GM23248 (cell line): ENCODE measurements around the gene PEX12. TPM values are rescaled to one million over a fixed set of nuclear protein-coding genes. Genes with fewer than 3 reads are reported as not detected.
"Not testable (repeated sequence)": the region's sequence is repeated elsewhere in the genome, so short reads cannot be mapped to it uniquely, and the experiment has no call there.

Experiments used
- DNase-seq: peaks from one replicate; pipeline ENCODE4 v3.0.0-alpha.2; 2015
- H2AFZ ChIP-seq: fragments of 200-600 bp; sonication (generic); 2 replicates; pipeline ENCODE4 v1.6.1; 2016; ENCODE audit warnings: antibody characterized with exemption
- H3F3A ChIP-seq: fragments of 200-600 bp; sonication (generic); 2 replicates; pipeline ENCODE4 v1.6.1; 2016; ENCODE audit warnings: mild to moderate bottlenecking, antibody characterized with exemption, mixed run types; ENCODE audit not compliant: insufficient read depth
- H3K27ac ChIP-seq: fragments of 200-600 bp; sonication (generic); 2 replicates; pipeline ENCODE4 v1.5.1; 2016; ENCODE audit warnings: mild to moderate bottlenecking
- H3K27me3 ChIP-seq: fragments of 200-600 bp; sonication (generic); replicated peaks from 2 replicates; pipeline ENCODE4 v1.6.1; 2016; ENCODE audit warnings: mild to moderate bottlenecking; ENCODE audit not compliant: insufficient read depth
- H3K36me3 ChIP-seq: fragments of 200-600 bp; sonication (generic); 2 replicates; pipeline ENCODE4 v1.6.1; 2016; ENCODE audit warnings: low read depth, mild to moderate bottlenecking
- H3K4me1 ChIP-seq: fragments of 200-600 bp; sonication (generic); 2 replicates; pipeline ENCODE4 v1.6.1; 2016; ENCODE audit warnings: mild to moderate bottlenecking; ENCODE audit not compliant: insufficient read depth
- H3K4me2 ChIP-seq: fragments of 200-600 bp; sonication (generic); one replicate; pipeline ENCODE4 v1.6.1; 2016; ENCODE audit warnings: mild to moderate bottlenecking; ENCODE audit not compliant: unreplicated experiment
- H3K4me3 ChIP-seq: fragments of 200-600 bp; sonication (generic); 2 replicates; pipeline ENCODE4 v1.5.1; 2016; ENCODE audit warnings: mild to moderate bottlenecking
- H3K79me2 ChIP-seq: fragments of 200-600 bp; sonication (generic); 2 replicates; pipeline ENCODE4 v1.6.1; 2016; ENCODE audit warnings: mild to moderate bottlenecking; ENCODE audit not compliant: insufficient read depth
- H3K9ac ChIP-seq: fragments of 200-600 bp; sonication (generic); 2 replicates; pipeline ENCODE4 v1.6.1; 2016; ENCODE audit warnings: mild to moderate bottlenecking
- H3K9me2 ChIP-seq: fragments of 200-600 bp; sonication (generic); 2 replicates; pipeline ENCODE4 v1.6.1; 2016; ENCODE audit warnings: mixed run types, mild to moderate bottlenecking, moderate library complexity; ENCODE audit not compliant: insufficient read depth
- H3K9me3 ChIP-seq: fragments of 200-600 bp; sonication (generic); one replicate; pipeline ENCODE4 v1.6.1; 2017; ENCODE audit warnings: low read depth
- H4K20me1 ChIP-seq: fragments of 200-600 bp; sonication (generic); 2 replicates; pipeline ENCODE4 v1.6.0; 2016; ENCODE audit not compliant: insufficient read depth
- EZH2 ChIP-seq: fragments of 200-600 bp; sonication (generic); IDR thresholded peaks from 2 replicates; pipeline ENCODE4 v1.6.1; 2018; ENCODE audit warnings: antibody characterized with exemption, mild to moderate bottlenecking; ENCODE audit not compliant: insufficient read depth, poor library complexity, severe bottlenecking
- EZH2phosphoT487 ChIP-seq: fragments of 200-600 bp; sonication (generic); IDR thresholded peaks from 2 replicates; pipeline ENCODE4 v1.6.1; 2018; ENCODE audit warnings: antibody characterized with exemption, moderate library complexity, mild to moderate bottlenecking, low read depth; ENCODE audit not compliant: insufficient read depth
- WGBS, 2 experiments: methylation state at CpG; one replicate each; pipeline ENCODE4 v1.1.6; 2015 to 2017; ENCODE audit warnings: low lambda C conversion rate in 2 of 2, low coverage in 1 of 2; ENCODE audit errors: missing lambda C conversion rate in 2 of 2; 5-methylcytosine and 5-hydroxymethylcytosine counted together
- in situ Hi-C: fragments of 300-500 bp; cut with MboI; formaldehyde crosslinking; loops from 2 replicates; pipeline ENCODE4 v1.15.0; 2020
- polyA plus RNA-seq: library from polyadenylated mRNA; unstranded; fragments of >200 nt; fragmentation: Nextera tagmentation; extraction: Ambion mirVana; gene quantifications from 2 replicates; pipeline ENCODE4 v1.2.1, GENCODE V29; 2016
- small RNA-seq: library from RNA; depleted of rRNA; stranded (forward); fragments of <200 nt; gene quantifications from one replicate; pipeline ENCODE3, GENCODE V24; 2014; ENCODE audit warnings: low read depth, low replicate concordance
- total RNA-seq: library from RNA; depleted of rRNA; stranded (reverse); fragments of >200 nt; shearing (Covaris generic); gene quantifications from 2 replicates; pipeline ENCODE4 v1.2.3, GENCODE V29; 2014; rRNA removed

The PEX12 gene
- total and polyA plus RNA-seq, 2 experiments from 2014 or later: 6.3 to 7.9 TPM

- no peak overlapping the region for H3K9ac ChIP-seq
- in situ Hi-C loops: loop anchor here (5.0 kb wide), 2 partner anchors 222 to 367 kb away; no protein-coding TSS in a partner anchor
- 67 to 75% methylated on average over 3 of the region's 3 CpGs for WGBS, 2 experiments
- H3K79me2 ChIP-seq: no peaks in the 10 kb centered on the region
- TF ChIP-seq EZH2phosphoT487 (no peak), EZH2 (no peak)
- H2AFZ ChIP-seq: no peak overlapping the region
- H3K9me3 ChIP-seq: no peaks in the 10 kb centered on the region
- H3K27ac ChIP-seq: no peak overlapping the region
- no peaks in the 10 kb centered on the region for H3K27me3 ChIP-seq
- DNase-seq: no peak
- H3K36me3 ChIP-seq: no peaks in the 10 kb centered on the region
- H3F3A ChIP-seq: peaks cover 5% of the 10 kb centered on the region; the same call in 1 of the 2 replicates
- no peaks in the 10 kb centered on the region for H3K4me1 ChIP-seq
- no peaks in the 10 kb centered on the region for H3K9me2 ChIP-seq
- H4K20me1 ChIP-seq: no peaks in the 10 kb centered on the region
- no peak overlapping the region for H3K4me3 ChIP-seq
- H3K4me2 ChIP-seq: no peak overlapping the region
Measured at GRCh38 chr17:35534576-35535093, 43.7 kb downstream of the PEX12 start.

GRCh38 chr17:35531160-35531559 lies 47.2 kb downstream of the PEX12 start:
- 86 to 89% methylated on average over 1 of the region's 1 CpG for WGBS, 2 experiments
- Histone ChIP-seq H3K9me2 (no peaks in the 10 kb centered on the region), H3K27me3 (no peaks in the 10 kb centered on the region; the same call in 1 of the 2 replicates), H3K9ac (no peak overlapping the region), H4K20me1 (no peaks in the 10 kb centered on the region), H2AFZ (no peak overlapping the region), H3K27ac (no peak overlapping the region), H3F3A (no peaks in the 10 kb centered on the region), H3K4me3 (no peak overlapping the region), H3K9me3 (no peaks in the 10 kb centered on the region), H3K36me3 (no peaks in the 10 kb centered on the region), H3K4me1 (no peaks in the 10 kb centered on the region), H3K4me2 (no peak overlapping the region), H3K79me2 (no peaks in the 10 kb centered on the region)
- TF ChIP-seq EZH2: no peak
- TF ChIP-seq EZH2phosphoT487: no peak
- in situ Hi-C loops: no loop called here
- DNase-seq: no peak

- peaks cover 4% of the 10 kb centered on the region; the same call in 1 of the 2 replicates for H3K27me3 ChIP-seq
- no peaks in the 10 kb centered on the region for H3K9me2 ChIP-seq
- no peak for DNase-seq
- H2AFZ ChIP-seq: no peak overlapping the region
- no peak overlapping the region for H3K9ac ChIP-seq
- H4K20me1 ChIP-seq: no peaks in the 10 kb centered on the region
- no peaks in the 10 kb centered on the region for H3K9me3 ChIP-seq
- H3K27ac ChIP-seq: no peak overlapping the region
- no peaks in the 10 kb centered on the region for H3K79me2 ChIP-seq
- H3K4me3 ChIP-seq: no peak overlapping the region
- TF ChIP-seq EZH2: no peak
- no peak for TF ChIP-seq EZH2phosphoT487
- in situ Hi-C loops: no loop called here
- WGBS, 2 experiments: 85 to 86% methylated on average over 6 to 8 of the region's 8 CpGs
- H3F3A ChIP-seq: no peaks in the 10 kb centered on the region
- no peaks in the 10 kb centered on the region for H3K36me3 ChIP-seq
- H3K4me1 ChIP-seq: no peaks in the 10 kb centered on the region
- no peak overlapping the region for H3K4me2 ChIP-seq
Measured at GRCh38 chr17:35529866-35530265, 48.5 kb downstream of the PEX12 start.

DNA sequence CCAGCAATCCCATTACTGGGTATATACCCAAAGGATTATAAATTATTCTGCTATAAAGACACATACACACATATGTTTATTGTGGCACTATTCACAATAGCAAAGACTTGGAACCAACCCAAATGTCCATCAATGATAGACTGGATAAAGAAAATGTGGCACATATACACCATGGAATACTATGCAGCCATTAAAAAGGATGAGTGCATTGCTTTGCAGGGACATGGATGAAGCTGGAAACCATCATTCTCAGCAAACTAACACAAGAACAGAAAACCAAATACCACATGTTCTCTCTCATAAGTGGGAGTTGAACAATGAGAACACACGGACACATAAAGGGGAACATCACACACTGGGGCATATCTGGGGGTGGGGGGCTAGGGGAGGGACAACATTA lies 49.0 kb downstream of the PEX12 start:
- in situ Hi-C loops: not testable (repeated sequence)
- 86 to 100% methylated on average over 1 of the region's 1 CpG for WGBS, 2 experiments

More for the DNA sequence above, 49.0 kb downstream of the PEX12 start:
- not testable (repeated sequence) for H4K20me1 ChIP-seq, H3K4me1 ChIP-seq, H3F3A ChIP-seq, H3K27ac ChIP-seq, H3K9me2 ChIP-seq, H3K4me3 ChIP-seq, H3K79me2 ChIP-seq, H3K9me3 ChIP-seq, DNase-seq, H3K9ac ChIP-seq, H3K36me3 ChIP-seq, H3K27me3 ChIP-seq, H2AFZ ChIP-seq, H3K4me2 ChIP-seq

Small RNA genes within 50 kb of the gene (small RNA-seq; reads per million reads assigned to genes)
- not detected for gene AC004134.1
- not detected for gene AC015911.1
- 21.9 reads per million, percentile 89 among the genes with 10 or more reads in this experiment for gene SNORD7

Other genes starting within 250 kb of the PEX12 start
- gene SLFN11, start 204.9 kb downstream of the PEX12 start, total RNA-seq: 49.3 and 59.7 TPM in 2 replicates
- gene SLFN11, start 204.9 kb downstream of the PEX12 start, polyA plus RNA-seq: 32.8 and 34.1 TPM in 2 replicates
- gene SLFN12, start 146.1 kb downstream of the PEX12 start, total RNA-seq: 32.0 and 41.2 TPM in 2 replicates
- gene SLFN12, start 146.1 kb downstream of the PEX12 start, polyA plus RNA-seq: 15.1 and 15.9 TPM in 2 replicates
- 1.6 and 2.4 TPM in 2 replicates for gene SLFN13, start 129.8 kb downstream of the PEX12 start, total RNA-seq
- gene SLFN13, start 129.8 kb downstream of the PEX12 start, polyA plus RNA-seq: 3.9 and 4.8 TPM in 2 replicates
- gene SLFN12L, start 40.9 kb downstream of the PEX12 start, total RNA-seq: 0.11 TPM in 1 of 2 replicates, not detected in the other
- gene SLFN12L, start 40.9 kb downstream of the PEX12 start, polyA plus RNA-seq: not detected in 2 replicates
- gene SLFN14, start 17.8 kb downstream of the PEX12 start, total RNA-seq: not detected in 2 replicates
- not detected in 2 replicates for gene SLFN14, start 17.8 kb downstream of the PEX12 start, polyA plus RNA-seq
- gene AP2B1, start 8.8 kb upstream of the PEX12 start, total RNA-seq: 67.3 and 72.4 TPM in 2 replicates
- 85.9 and 92.6 TPM in 2 replicates for gene AP2B1, start 8.8 kb upstream of the PEX12 start, polyA plus RNA-seq
- 0.54 and 0.76 TPM in 2 replicates for gene RASL10B, start 153.1 kb upstream of the PEX12 start, total RNA-seq
- gene RASL10B, start 153.1 kb upstream of the PEX12 start, polyA plus RNA-seq: 0.08 and 0.11 TPM in 2 replicates
- gene GAS2L2, start 174.7 kb upstream of the PEX12 start, total RNA-seq: not detected in 2 replicates
- 0.06 TPM in 1 of 2 replicates, not detected in the other for gene GAS2L2, start 174.7 kb upstream of the PEX12 start, polyA plus RNA-seq
- not detected in 2 replicates for gene C17orf50, start 182.3 kb upstream of the PEX12 start, total RNA-seq
- gene C17orf50, start 182.3 kb upstream of the PEX12 start, polyA plus RNA-seq: not detected in 2 replicates
- not detected in 2 replicates for gene MMP28, start 217.1 kb upstream of the PEX12 start, total RNA-seq
- 0.25 TPM in 1 of 2 replicates, not detected in the other for gene MMP28, start 217.1 kb upstream of the PEX12 start, polyA plus RNA-seq
- 27.5 and 39.3 TPM in 2 replicates for gene TAF15, start 230.9 kb upstream of the PEX12 start, total RNA-seq
- 7.0 and 9.2 TPM in 2 replicates for gene TAF15, start 230.9 kb upstream of the PEX12 start, polyA plus RNA-seq